GM21619 (cell line): ENCODE results near the gene STX7.
A peak's percentile ranks its signal among the peaks of the same experiment; 100 is the strongest.

Experiments
- ATAC-seq: cut with Tn5 transposase; IDR thresholded peaks from one replicate; pipeline ENCODE4 v1.9.1; 2021; ENCODE audit not compliant: unreplicated experiment

The STX7 gene

DNA sequence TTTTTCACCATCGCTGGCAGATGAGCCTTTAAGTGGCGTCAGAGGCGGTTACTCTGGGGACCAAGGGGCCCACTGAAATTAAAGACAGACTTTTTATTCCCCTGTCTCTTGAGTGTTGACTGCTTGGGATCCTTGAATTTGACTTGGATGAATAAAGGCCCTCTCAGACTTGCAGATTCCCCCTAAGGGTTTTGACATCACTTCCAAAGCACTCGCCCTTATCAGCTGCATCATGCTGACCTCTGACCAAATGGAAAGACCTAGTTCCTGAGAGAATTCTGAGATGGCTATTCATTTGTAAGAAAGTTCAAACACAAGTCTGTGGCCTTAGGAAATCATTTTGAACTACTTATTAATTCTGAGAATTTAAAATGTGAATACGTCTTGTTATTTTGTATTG is 98.2 kb downstream of the STX7 start:
- no peak for ATAC-seq

GRCh38 chr6:132414322-132414721 is 98.6 kb downstream of the STX7 start:
- no peak for ATAC-seq

GRCh38 chr6:132413499-132413802 is 99.5 kb downstream of the STX7 start:
- ATAC-seq = no peak

- ATAC-seq = no peak
Measured at GRCh38 chr6:132412656-132413498, 100.0 kb downstream of the STX7 start.

DNA sequence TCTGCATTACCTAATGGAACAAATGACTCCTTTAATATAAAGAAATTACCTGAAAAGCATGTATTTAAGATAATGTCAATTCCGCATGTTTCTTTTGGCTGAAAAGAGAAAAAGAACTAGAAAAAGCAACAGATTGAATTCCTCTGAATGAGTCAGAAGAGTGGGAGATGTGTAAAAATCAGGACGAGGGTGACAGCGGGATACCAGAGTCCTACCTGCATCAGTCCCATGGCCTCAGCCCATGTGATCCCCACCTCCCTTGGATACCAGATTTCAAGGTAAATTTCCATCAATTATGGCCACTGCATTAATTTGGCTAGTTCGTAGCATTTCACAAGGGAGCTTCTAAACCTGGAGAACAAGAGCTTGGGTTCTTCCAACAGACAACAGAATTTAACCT is 101.6 kb downstream of the STX7 start:
- ATAC-seq = no peak

- no peak for ATAC-seq
Measured at GRCh38 chr6:132410830-132411229, 102.1 kb downstream of the STX7 start.

DNA sequence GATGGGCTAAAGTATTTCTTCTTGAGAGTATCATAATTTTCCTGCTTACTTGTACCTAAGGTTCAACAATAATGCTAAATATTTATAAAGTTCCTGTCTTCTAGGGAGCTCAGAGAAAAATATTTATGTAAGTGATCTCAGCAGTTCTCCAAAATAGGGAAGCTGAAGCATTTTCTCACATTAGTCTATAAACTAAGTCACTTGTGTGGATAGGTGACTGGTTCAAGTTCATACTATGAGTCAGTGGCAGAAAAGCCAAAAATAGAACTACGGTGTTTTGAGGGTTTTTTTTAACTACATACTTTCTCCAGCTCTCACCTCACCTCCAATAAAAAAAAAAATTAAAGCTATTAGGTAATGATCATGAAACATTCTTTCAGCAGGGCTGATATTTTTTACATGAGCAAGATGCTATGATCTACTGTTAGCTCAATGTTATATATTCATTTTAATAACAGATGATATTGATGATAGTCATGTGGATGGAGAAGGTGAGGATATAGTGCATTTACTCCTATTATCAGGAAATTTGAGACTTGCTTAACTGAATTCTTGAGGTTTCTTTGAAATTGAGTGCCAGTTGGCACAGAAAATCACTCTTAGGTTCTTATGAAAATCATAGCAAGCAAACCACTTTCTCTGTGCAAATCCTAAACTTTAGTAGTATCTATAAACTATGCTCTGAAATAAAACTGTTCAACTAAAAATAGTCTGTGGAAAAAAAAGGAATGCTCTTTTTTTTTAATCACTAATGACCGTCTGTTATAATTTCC is 107.6 kb downstream of the STX7 start:
- ATAC-seq = peak; percentile 56

GRCh38 chr6:132404736-132405135 is 108.2 kb downstream of the STX7 start:
- no peak for ATAC-seq

- ATAC-seq = no peak
Measured at GRCh38 chr6:132404330-132404729, 108.6 kb downstream of the STX7 start.

DNA sequence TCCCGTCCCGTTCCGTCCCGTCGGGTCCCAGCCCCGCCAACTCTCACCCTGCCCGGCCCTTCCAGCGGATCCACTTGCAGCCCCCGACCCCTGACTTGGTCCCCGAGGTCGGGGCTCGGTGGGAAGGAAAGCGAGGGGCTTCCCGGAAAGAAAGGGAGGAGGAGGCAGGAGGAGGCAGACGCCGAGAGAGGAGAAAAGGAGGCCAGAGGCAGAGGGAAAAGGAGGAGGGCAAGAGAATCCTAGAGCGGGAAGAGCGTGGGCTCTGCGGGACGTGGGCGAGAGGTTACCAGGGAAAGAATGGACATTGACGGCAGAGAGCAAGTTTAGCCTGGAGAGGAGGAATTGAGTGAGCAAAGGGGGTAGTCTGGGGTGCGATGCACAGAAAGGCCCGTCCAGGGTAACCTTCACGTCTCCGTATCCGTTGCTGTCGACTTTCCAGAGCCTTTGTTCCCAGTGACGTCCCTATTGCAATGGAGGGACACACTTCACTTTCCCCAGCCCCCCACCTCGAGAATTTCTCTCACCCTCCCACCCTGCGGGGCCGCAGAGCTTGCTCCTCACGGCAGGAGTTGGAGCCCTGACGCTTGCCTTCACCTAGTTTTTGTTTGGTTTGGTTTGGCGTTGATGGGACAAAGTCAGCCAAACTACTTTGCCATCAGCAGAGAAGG is 111.2 kb downstream of the STX7 start:
- ATAC-seq = no peak

GRCh38 chr6:132400883-132401617 is 111.9 kb downstream of the STX7 start, which contains the start of gene MOXD1:
MOXD1 (minus strand) TSS chr6:132401475; CDS start chr6:132401426, 49 bp downstream.
- peak; percentile 60 for ATAC-seq

DNA sequence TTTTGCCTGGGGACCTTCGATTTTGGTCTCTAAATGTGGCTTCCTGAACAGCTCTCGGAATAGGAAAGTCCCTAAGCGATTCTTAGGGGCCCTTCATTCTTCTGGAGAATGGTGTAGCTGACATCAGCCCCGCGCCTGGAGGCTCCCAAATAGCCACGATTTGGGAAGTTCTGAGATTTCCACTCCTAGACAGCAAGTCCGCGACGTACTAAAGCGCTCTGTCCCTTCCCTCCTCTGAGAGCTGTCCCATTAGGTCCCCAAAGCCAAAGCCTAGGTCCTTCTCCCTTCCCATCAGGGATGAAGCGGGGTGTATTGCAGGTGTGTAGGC is 112.4 kb downstream of the STX7 start:
- no peak for ATAC-seq

GRCh38 chr6:132399376-132400074 is 113.4 kb downstream of the STX7 start:
- no peak for ATAC-seq
